Inferior parietal cortex (tissue), 1 donor: ENCODE data around the gene SYNPO2L.
"Not testable (repeated sequence)": the region's sequence is repeated elsewhere in the genome, so short reads cannot be mapped to it uniquely, and the experiment has no call there.

Experiments
- DNase-seq: peaks from one replicate; pipeline ENCODE4 v3.0.0-alpha.2; 2016; ENCODE audit errors: extremely low spot score

The SYNPO2L gene

GRCh38 chr10:73617143-73617542 lies 38.7 kb downstream of the SYNPO2L start:
- DNase-seq, result not testable (repeated sequence)

- no peak for DNase-seq
These were observed 41.1 kb downstream of the SYNPO2L start for GRCh38 chr10:73614720-73615119.

- no peak for DNase-seq
These were observed 46.7 kb downstream of the SYNPO2L start for GRCh38 chr10:73609116-73609515.

GRCh38 chr10:73601486-73601921 lies 54.3 kb downstream of the SYNPO2L start:
- no peak for DNase-seq

GRCh38 chr10:73597346-73597745 lies 58.5 kb downstream of the SYNPO2L start:
- DNase-seq, result no peak
